ENCODE measurements around the gene LRRTM2.

Gene LRRTM2

GRCh38 chr5:138878437-138879235 is 3.5 kb upstream of the LRRTM2 start:
- no peak for DNase-seq

- DNase-seq = no peak
Observed at GRCh38 chr5:138876811-138877210, 1.7 kb upstream of the LRRTM2 start.

GRCh38 chr5:138875946-138876345 is 811 bp upstream of the LRRTM2 start:
- DNase-seq = no peak

GRCh38 chr5:138875552-138875875 is 379 bp upstream of the LRRTM2 start:
- DNase-seq = no peak

- DNase-seq = no peak
Observed at GRCh38 chr5:138874241-138874640, 894 bp downstream of the LRRTM2 start.

GRCh38 chr5:138873466-138874221 is 1.5 kb downstream of the LRRTM2 start:
- DNase-seq = no peak

- no peak for DNase-seq
Observed at GRCh38 chr5:138872841-138873465, 2.2 kb downstream of the LRRTM2 start.

- DNase-seq = no peak
Observed at GRCh38 chr5:138870611-138871010, 4.5 kb downstream of the LRRTM2 start.

GRCh38 chr5:138869763-138870500 is 5.2 kb downstream of the LRRTM2 start:
- no peak for DNase-seq

GRCh38 chr5:138869038-138869437 is 6.1 kb downstream of the LRRTM2 start:
- no peak for DNase-seq

GRCh38 chr5:138867011-138867410 is 8.1 kb downstream of the LRRTM2 start:
- no peak for DNase-seq

GRCh38 chr5:138853132-138853531 is 22.0 kb downstream of the LRRTM2 start:
- DNase-seq = no peak

GRCh38 chr5:138850865-138851435 is 24.2 kb downstream of the LRRTM2 start:
- no peak for DNase-seq

GRCh38 chr5:138849882-138850281 is 25.3 kb downstream of the LRRTM2 start:
- DNase-seq = no peak

- no peak for DNase-seq
Observed at GRCh38 chr5:138849439-138849838, 25.7 kb downstream of the LRRTM2 start.

GRCh38 chr5:138844812-138845513 is 30.2 kb downstream of the LRRTM2 start:
- DNase-seq = no peak

- no peak for DNase-seq
Observed at GRCh38 chr5:138844125-138844461, 31.0 kb downstream of the LRRTM2 start.

- no peak for DNase-seq
Observed at GRCh38 chr5:138843316-138844124, 31.6 kb downstream of the LRRTM2 start.

GRCh38 chr5:138841531-138841930 is 33.6 kb downstream of the LRRTM2 start:
- DNase-seq = no peak

GRCh38 chr5:138840103-138840502 is 35.0 kb downstream of the LRRTM2 start:
- no peak for DNase-seq

- no peak for DNase-seq
Observed at GRCh38 chr5:138837160-138837559, 38.0 kb downstream of the LRRTM2 start.
